ENCODE measurements around the gene IFI44. TPM values are rescaled to one million over a fixed set of nuclear protein-coding genes. Genes with fewer than 3 reads are reported as not detected.

The IFI44 gene
- polyA plus RNA-seq, 3 donors: 23.0 to 48.1 (median 35.5) TPM

DNA sequence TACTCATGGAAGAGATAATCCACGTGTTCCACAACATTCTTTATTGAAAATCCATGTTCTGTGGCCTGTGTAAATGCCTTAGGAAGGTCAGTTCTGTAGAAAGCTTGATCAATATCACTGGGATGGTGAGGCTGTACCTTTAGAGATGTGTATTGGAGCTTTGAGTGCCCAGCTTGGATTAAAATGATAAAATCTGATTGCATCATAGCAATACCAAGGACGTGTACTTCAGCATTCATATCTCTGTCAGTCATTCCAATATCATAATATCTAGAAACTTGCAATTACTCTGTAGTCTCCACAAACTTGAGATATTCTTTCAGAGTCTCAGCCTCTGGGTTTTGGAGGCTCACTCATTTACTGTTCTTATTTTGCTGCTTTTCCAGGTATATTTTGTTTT lies 31.6 kb downstream of the IFI44 start:
- Mint-ChIP-seq H3K36me3 (no peaks in the 10 kb centered on the region), H3K4me3 (no peak overlapping the region), H3K27ac (no peak overlapping the region), H3K9me3 (peaks cover 0 to 4% (median 0%) of the 10 kb centered on the region in 7 donors), H3K4me1 (peaks cover 6% of the 10 kb centered on the region), H3K27me3 (ENCODE audit: low read depth in 3 of 3) (peaks cover 0 to 3% (median 2%) of the 10 kb centered on the region in 3 donors)
- Histone ChIP-seq H3K36me3 (replicated peaks in 1 of 2; ENCODE audit: control insufficient read depth in 1 of 2, insufficient read depth in 2 of 2, low read length in 2 of 2) (no peaks in the 10 kb centered on the region), H3K4me1 (ENCODE audit: control insufficient read depth in 1 of 2, insufficient read depth in 2 of 2, low read length in 2 of 2) (no peaks in the 10 kb centered on the region), H3K9ac (ENCODE audit: insufficient read depth, low read length, poor library complexity, severe bottlenecking) (no peak overlapping the region), H2AFZ (ENCODE audit: insufficient read depth, low read depth, low read length, poor library complexity, severe bottlenecking) (no peak overlapping the region), H3K79me2 (ENCODE audit: insufficient read depth, low read length) (no peaks in the 10 kb centered on the region), H3K9me3 (replicated peaks in 1 of 2; ENCODE audit: control insufficient read depth in 1 of 2, insufficient read depth in 1 of 2, low read length in 2 of 2) (no peaks in the 10 kb centered on the region), H3K27me3 (ENCODE audit: control insufficient read depth in 2 of 2, insufficient read depth in 2 of 2, low read length in 2 of 2) (no peaks in the 10 kb centered on the region), H3K27ac (ENCODE audit: low read depth in 1 of 2, low read length in 2 of 2) (no peak overlapping the region), H3K4me2 (replicated peaks; ENCODE audit: extremely low read depth, low read length, poor library complexity, severe bottlenecking) (no peak overlapping the region), H3K4me3 (replicated peaks in 1 of 3; ENCODE audit: low read depth in 2 of 3, low read length in 3 of 3) (no peak overlapping the region), H4K20me1 (ENCODE audit: insufficient read depth, low read length) (no peaks in the 10 kb centered on the region)
- WGBS (ENCODE audit: insufficient coverage): no CpG with 5 or more reads among the region's 2 CpGs
- TF ChIP-seq, protein P1, sequence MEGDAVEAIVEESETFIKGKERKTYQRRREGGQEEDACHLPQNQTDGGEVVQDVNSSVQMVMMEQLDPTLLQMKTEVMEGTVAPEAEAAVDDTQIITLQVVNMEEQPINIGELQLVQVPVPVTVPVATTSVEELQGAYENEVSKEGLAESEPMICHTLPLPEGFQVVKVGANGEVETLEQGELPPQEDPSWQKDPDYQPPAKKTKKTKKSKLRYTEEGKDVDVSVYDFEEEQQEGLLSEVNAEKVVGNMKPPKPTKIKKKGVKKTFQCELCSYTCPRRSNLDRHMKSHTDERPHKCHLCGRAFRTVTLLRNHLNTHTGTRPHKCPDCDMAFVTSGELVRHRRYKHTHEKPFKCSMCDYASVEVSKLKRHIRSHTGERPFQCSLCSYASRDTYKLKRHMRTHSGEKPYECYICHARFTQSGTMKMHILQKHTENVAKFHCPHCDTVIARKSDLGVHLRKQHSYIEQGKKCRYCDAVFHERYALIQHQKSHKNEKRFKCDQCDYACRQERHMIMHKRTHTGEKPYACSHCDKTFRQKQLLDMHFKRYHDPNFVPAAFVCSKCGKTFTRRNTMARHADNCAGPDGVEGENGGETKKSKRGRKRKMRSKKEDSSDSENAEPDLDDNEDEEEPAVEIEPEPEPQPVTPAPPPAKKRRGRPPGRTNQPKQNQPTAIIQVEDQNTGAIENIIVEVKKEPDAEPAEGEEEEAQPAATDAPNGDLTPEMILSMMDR (IDR thresholded peaks at IDR 0.05): no peak
- intact Hi-C loops (cut with micrococcal nuclease): no loop called here
- no peak for DNase-seq

DNA sequence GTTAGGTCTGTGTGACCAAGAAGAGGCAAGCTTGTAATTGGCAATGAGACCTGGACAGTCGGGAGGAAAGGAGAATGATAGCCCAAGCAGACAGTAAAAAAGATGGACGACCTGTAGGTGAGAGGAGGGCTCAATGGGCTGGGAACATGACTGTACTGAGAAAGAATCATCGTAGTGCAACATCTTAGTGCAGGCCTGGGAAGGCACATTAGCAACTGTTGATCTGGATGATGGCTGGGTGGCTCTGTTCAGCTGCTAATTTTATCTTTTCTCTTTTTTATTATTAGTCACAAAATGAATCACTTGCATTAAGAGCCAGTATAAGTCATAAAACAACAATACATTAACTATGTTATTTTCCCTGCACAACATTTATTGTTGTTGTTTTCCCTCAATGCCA lies 32.9 kb downstream of the IFI44 start:
- intact Hi-C loops (cut with micrococcal nuclease): no loop called here
- Histone ChIP-seq H2AFZ (ENCODE audit: insufficient read depth, low read depth, low read length, poor library complexity, severe bottlenecking) (no peak overlapping the region), H3K27ac (ENCODE audit: low read depth in 1 of 2, low read length in 2 of 2) (no peak overlapping the region), H3K4me2 (replicated peaks; ENCODE audit: extremely low read depth, low read length, poor library complexity, severe bottlenecking) (no peak overlapping the region), H3K9me3 (replicated peaks in 1 of 2; ENCODE audit: control insufficient read depth in 1 of 2, insufficient read depth in 1 of 2, low read length in 2 of 2) (no peaks in the 10 kb centered on the region), H4K20me1 (ENCODE audit: insufficient read depth, low read length) (no peaks in the 10 kb centered on the region), H3K79me2 (ENCODE audit: insufficient read depth, low read length) (no peaks in the 10 kb centered on the region), H3K9ac (ENCODE audit: insufficient read depth, low read length, poor library complexity, severe bottlenecking) (no peak overlapping the region), H3K36me3 (replicated peaks in 1 of 2; ENCODE audit: control insufficient read depth in 1 of 2, insufficient read depth in 2 of 2, low read length in 2 of 2) (no peaks in the 10 kb centered on the region), H3K4me3 (replicated peaks in 1 of 3; ENCODE audit: low read depth in 2 of 3, low read length in 3 of 3) (no peak overlapping the region), H3K27me3 (ENCODE audit: control insufficient read depth in 2 of 2, insufficient read depth in 2 of 2, low read length in 2 of 2) (no peaks in the 10 kb centered on the region), H3K4me1 (ENCODE audit: control insufficient read depth in 1 of 2, insufficient read depth in 2 of 2, low read length in 2 of 2) (no peaks in the 10 kb centered on the region)
- TF ChIP-seq, protein P1 (IDR thresholded peaks at IDR 0.05): no peak
- no peak for DNase-seq
- 58% methylated on average over 2 of the region's 3 CpGs for WGBS (ENCODE audit: insufficient coverage)
- Mint-ChIP-seq H3K9me3 (peaks cover 0 to 4% (median 0%) of the 10 kb centered on the region in 7 donors), H3K27ac (no peak overlapping the region), H3K4me3 (no peak overlapping the region), H3K4me1 (peaks cover 6% of the 10 kb centered on the region), H3K36me3 (no peaks in the 10 kb centered on the region), H3K27me3 (ENCODE audit: low read depth in 3 of 3) (peaks cover 0 to 7% (median 2%) of the 10 kb centered on the region in 3 donors)
